Prostate gland (tissue), 2 donors: ENCODE data around the gene UFD1.

Experiments used
- POLR2A ChIP-seq: fragments of 450-650 bp; IDR thresholded peaks from one replicate; pipeline ENCODE4 v1.6.1; 2016; ENCODE audit warnings: antibody characterized with exemption, mild to moderate bottlenecking
- POLR2AphosphoS5 ChIP-seq: sonication (generic); formaldehyde crosslinking; IDR thresholded peaks from one replicate; pipeline ENCODE4 v1.6.1; 2017; ENCODE audit warnings: antibody characterized with exemption
- TF ChIP-seq, protein P1 (sequence below), 4 experiments: fragments of 200-600 bp in 2 of 4; fragments of 450-650 bp in 2 of 4; sonication (generic) in 2 of 4; IDR thresholded peaks; 1 replicate in 3 of 4; 2 replicates in 1 of 4; pipeline ENCODE4 v1.5.1; 2016 to 2019; ENCODE audit warnings: antibody characterized with exemption in 4 of 4, mild to moderate bottlenecking in 2 of 4, moderate library complexity in 2 of 4

DNA sequence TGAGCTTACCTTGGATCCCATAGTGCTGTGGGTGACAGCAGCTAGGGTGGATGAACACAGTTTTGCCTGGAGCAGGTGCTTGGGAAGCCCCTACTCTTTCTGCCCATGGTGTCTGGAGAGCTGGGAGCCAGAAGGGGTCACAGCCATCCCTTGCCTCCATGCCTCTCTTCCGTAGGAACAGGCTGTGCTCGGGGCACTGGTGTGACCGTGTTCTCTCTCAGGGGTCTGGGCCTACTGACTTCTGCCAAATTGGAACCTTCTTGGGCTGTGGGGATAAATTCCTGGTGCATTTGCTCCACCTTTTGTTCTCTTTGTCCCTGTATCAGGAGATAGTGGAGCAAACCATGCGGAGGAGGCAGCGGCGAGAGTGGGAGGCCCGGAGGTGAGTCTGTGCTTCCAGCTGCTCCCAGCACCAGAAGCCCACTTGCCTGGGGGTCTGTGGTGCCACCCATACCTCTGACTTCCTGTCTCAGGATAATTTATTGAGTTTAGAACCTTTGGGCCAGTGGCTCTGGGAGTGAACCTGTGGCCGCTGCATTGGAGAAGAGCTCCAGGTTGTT lies 15.1 kb upstream of the UFD1 start:
- TF ChIP-seq, protein P1, sequence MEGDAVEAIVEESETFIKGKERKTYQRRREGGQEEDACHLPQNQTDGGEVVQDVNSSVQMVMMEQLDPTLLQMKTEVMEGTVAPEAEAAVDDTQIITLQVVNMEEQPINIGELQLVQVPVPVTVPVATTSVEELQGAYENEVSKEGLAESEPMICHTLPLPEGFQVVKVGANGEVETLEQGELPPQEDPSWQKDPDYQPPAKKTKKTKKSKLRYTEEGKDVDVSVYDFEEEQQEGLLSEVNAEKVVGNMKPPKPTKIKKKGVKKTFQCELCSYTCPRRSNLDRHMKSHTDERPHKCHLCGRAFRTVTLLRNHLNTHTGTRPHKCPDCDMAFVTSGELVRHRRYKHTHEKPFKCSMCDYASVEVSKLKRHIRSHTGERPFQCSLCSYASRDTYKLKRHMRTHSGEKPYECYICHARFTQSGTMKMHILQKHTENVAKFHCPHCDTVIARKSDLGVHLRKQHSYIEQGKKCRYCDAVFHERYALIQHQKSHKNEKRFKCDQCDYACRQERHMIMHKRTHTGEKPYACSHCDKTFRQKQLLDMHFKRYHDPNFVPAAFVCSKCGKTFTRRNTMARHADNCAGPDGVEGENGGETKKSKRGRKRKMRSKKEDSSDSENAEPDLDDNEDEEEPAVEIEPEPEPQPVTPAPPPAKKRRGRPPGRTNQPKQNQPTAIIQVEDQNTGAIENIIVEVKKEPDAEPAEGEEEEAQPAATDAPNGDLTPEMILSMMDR (IDR thresholded peaks at IDR 0.05) = no peak
- TF ChIP-seq POLR2A = no peak
- TF ChIP-seq POLR2AphosphoS5 = no peak
